HG03442 (cell line): ENCODE measurements around the gene C1orf50.
A peak's percentile ranks its signal among the peaks of the same experiment; 100 is the strongest.

Source experiments
- ATAC-seq: cut with Tn5 transposase; IDR thresholded peaks from one replicate; pipeline ENCODE4 v1.9.1; 2021; ENCODE audit warnings: mild to moderate bottlenecking, moderate library complexity; ENCODE audit not compliant: unreplicated experiment

Gene C1orf50

DNA sequence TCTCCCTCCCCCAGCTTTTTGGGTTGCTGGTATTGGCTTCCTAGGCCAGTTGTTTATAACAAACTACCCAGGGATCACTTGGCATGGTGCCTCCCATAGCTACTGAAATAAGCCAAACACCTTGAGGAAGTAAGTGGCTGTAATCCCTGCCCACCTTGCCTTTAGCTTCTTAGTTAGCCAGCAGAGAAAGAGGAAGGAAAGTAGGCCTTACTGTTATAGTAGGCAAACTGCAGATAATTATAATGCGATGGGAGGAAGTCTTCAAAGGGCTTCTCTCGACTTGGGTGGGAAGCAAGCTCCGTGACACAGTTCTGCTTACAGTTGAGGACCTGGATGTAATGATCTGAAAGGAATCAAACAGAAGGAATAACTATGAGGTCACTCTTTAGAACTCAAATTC, 8.4 kb upstream of the C1orf50 start:
- ATAC-seq, result no peak

DNA sequence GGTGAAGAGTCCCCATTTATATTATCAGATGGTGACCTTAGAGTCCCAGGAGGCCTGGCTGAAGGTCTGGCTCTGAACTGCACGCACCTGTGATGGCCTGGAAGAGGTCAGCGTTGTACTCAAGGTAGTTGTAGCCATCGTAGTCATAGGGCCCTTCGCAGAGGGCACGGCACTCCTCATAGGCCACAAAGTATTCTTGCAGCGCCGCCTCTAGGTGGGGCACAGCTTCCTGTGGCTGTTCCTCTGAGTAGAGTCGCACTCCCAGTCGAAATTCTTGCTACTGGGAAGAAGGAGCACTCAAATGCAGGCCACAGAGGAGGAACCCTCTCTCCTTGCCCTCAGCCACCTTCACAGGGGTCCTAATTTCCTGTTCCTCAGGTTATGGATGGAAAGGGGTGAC, 7.9 kb upstream of the C1orf50 start:
- no peak for ATAC-seq

DNA sequence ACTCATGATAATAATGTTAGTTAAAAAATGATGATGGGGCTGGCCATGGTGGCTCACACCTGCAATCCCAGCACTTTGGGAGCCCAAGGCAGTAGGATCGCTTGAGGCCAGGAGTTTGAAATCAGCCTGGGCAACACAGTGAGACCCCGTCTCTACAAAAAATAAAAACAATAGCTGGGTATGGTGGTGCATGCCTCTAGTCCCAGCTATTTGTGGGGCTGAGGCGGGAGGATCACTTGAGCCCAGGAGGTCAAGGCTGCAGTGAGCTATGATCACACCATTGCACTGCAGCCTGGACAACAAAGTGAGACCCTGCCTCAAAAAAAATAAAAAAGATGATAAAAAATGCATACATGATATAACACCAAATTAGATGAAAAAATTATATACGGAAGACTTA, 5.5 kb upstream of the C1orf50 start:
- ATAC-seq, result no peak

DNA sequence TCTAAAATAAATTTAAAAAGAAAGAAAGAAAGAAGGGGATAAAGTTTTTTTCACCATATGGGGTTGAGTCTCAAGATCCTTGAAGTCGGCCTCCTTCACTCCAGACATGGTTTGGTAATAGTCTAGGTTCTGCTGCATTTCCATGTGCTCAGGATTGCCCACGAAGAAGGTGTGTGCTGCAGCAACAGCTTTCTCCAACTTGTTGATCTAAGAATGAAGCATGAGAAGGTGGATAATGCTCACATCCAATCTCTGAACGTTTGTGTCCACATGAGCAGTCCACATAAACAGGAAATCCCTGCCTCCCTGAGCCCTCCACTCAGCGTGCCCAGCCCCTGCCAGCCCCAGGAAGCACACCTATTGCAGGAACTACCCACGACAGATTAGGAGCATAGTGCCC, 4.8 kb upstream of the C1orf50 start:
- ATAC-seq, result no peak

DNA sequence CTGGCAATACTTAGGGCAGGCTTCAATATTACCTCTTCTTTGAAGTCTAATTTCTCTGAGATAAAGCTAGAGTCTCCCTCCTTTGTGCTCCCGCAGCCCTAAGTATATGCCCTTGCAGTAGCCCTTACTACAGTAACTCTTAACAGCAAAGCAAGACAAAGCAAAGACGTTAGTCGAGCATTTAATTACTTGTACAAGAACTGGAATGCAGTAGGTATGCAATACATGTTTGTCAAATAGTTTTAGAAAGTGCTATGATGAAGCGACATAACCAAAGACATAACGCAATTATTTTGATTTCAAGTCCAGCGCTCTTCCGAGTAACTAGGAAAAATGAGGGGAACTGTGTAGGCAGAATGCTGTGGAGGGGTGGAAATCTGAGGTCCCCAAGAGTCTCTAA, 1.8 kb upstream of the C1orf50 start:
- no peak for ATAC-seq

DNA sequence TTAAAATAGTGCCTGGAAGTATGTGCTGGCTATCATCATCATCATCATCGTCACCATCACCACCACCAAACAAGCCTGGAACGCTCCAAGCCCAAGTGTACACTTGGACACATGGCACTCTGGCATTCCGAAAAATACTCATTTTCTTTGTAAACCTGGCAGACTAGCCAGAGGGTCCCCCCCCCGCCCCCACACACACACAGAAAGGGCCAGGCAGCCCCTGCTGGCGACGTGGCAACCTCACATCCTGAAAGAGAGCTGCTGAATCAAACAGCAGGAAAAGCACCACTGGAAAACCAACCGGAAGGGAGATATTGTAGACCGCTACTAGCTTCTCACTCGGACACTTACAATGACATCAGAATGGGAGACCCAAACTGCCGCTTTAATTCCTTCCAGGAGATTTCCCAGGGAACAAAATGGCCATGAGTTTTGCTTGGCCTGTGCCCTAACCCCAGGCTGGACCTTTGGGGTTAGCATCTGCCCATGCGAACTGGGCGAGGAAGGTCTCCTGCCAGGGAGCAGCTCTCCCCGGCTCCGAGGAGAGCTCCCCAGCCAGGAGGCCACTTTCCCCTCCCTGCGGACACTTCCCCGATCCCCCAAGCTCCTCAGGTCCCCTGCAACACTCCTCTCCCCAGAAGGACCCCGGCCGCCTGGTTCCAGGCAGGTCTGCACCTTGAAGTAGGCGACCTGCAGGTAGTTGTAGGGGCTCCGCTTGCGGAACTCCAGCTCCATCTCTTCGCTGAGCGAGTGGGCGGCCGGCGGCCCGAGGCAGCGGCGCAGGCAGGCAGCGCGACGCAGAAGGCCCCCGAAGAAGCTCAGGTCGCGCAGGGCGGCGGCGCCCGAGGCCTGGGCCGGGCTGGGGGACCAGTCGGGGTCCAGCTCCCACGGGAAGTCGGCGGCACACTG, 963 bp upstream of the C1orf50 start:
- ATAC-seq, result peak; percentile 20

DNA sequence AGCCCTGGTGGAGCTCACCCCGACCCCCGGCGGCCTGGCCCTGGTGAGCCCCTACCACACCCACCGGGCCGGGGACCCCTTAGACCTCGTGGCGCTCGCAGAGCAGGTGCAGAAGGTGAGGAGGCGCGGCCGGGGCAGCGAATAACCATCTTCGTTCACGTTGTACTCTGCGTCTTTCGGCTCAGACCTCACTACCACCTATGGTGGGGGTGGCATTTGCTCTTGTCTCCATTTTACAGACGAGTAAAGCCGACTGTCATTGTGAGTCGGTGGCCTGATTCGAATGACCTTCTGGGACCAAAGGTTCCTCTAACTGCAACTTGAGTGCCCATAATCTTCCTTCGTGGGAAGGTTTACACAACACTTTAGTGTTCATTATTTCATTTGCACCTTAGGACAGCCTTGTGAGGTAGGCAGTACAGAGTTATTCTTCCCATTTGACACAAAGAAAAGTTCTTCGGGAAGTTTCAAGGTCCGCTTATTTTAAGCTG, 506 bp downstream of the C1orf50 start:
- no peak for ATAC-seq

DNA sequence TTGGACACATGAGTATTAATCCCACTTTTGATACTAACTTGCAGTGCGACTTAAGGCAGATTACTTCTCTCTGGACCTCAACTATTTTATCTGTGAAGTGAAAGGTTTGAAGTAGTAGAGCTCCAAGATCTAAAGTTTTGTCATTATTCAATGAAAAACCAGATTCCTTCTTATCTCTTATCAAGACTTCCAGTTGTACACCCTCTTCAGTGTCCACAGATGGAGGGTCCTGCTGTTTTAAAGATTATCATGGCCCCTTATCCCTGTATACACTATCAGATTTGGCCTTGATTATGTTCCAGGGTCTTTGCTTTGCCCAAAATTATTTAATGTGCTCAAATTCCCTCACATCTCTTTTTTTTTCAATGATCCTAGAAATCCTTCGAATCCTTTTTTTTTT, 1.1 kb downstream of the C1orf50 start:
- ATAC-seq, result no peak

DNA sequence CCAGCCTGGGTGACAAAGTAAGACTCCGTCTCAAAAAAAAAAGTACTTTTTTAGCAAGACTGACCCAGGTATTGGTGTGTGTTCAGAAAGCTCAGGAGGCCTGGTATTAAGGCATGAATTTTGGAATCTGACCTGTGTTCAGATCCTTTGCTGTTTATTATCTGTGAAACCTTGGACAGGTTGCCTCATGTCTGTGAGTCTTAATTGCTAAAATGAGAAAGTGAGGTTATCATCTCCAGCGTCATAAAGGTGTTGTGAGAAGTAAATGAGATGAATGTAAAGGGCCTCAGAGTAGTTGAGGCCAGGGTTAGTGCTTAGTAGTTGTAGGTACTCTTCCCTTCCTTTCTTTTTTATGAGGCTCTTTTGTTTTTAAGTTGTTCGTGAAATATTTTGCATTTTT, 2.8 kb downstream of the C1orf50 start:
- ATAC-seq, result no peak

DNA sequence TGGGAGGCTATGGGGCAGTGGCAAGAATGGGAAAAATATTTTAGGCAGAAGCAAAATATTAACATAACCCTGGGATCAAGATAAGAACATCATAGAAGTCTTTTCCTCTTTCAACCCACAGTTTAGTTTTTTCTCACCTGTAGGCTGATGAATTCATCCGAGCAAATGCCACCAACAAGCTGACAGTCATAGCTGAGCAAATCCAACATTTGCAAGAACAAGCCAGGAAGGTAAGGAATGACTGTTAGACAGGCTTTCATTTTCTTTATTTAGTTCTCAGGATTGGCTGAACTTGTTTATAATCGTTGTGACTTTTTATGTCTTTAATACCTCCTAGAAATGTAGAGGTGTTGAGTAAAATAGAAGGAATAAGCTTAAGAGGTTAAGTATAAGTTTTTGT, 6.4 kb downstream of the C1orf50 start:
- ATAC-seq, result no peak

DNA sequence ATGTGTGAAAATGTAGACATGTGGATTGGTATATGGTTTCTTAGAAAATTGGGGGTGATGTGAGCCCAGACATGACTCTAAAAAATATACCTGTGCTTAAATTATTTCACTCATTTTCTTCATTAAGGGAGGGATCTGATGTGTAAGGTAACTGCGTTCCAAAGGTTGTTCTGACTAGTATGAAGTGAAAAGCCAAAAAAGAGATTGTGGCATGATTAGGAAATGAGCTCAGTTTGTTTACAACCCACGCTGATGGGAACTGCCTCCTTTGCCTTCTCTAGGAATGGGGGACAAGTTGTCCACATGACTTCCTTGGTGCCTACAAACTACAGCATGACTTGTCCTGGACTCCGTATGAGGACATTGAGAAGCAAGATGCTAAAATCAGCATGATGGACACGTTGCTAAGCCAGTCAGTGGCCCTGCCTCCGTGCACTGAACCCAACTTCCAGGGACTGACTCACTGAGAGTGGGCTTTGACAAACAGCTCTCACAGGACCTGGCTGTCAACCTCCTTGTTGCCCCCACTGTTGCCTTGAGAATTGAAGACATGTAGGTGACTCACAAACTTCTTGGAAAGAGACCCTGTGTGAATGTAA, 8.0 kb downstream of the C1orf50 start:
- ATAC-seq, result no peak

DNA sequence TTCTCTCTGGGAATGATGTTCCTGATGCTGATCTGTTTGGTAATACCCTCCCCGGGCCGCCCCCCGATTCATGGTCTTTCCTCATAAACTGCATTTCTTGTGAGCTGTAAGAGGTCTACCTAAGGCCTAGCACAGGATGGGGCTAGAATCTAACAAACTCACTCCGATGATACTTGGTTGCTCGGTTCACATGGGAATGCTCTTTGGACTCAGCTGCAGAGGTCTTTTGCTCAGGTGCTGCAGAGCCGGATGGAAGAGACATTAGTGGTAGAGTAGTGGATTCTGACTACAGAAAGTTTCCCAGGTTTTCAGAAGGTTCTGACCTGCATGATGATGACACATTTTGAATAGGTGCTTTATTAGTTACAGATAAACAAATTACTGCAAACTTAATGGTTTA, 9.5 kb downstream of the C1orf50 start:
- no peak for ATAC-seq

DNA sequence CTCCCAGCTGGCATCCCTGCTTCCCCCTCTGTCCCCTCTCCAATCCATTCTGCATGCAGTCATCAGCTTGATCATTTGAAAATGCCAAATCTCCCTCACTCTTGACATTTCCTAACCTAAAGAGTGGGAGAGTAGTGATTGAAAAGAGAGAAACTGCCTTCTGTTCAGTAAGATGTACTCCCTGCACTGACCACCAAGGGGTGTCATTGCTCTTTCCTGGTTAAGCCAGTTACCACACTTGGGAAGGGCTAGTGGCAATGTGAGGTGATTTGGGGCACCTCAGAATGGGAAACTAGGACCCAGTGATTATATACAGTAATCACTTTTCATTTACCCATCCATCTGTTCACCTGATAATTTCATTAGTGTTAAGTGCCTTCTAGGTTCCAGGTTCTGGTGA, 10.8 kb downstream of the C1orf50 start:
- no peak for ATAC-seq

DNA sequence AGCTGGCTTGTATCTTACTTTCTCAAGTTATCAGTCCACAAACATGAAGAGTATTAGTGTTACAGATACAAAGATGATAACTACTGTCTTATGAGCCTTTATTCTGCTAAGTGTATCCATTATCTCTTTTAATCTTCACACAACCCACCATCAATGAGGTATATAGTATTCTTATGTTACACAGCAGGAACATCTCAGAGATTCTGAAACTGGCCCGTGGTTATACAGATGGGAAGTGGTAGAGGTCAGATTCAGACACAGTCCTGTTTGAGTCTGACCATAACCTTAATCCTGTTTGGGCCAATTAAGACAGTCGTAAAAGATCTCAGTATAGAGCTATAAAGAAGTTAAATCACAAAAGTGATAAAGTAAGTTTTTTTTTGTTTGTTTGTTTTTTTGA, 12.7 kb downstream of the C1orf50 start:
- no peak for ATAC-seq

DNA sequence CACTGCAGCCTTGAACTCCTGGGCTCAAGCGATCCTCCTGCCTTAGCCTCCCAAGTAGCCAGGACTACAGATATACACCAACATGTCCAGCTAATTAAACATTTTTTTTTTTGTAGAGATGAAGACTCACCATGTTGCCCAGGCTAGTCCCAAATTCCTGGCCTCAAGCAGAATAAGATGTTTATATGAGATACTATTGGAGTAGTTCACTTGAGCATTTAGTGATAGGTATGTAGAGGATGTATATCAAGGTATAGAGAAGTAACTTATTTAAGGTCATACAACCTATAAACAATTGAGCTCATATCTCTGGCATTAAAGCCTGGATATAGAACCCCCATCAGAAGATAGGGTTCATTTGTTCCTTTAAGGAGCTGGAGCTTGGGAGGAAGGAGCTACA, 13.1 kb downstream of the C1orf50 start:
- ATAC-seq, result no peak

DNA sequence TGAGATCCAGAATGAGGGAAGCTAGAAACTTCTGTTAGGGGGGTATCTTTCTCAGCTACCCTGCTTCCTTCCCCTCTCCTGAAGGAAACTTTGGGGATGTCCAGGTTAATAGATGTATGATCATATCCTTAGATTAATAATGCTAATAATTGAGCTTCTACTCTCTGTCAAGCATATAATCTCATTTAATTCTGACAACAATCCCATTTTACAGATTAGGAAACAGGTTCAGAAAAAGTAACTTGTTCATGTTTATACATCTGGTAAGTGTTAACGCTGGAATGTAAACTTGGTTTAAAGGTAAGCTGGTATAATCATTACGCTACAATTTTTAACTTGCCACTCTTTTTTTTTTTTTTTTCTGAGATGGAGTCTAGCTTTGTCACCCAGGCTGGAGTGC, 16.0 kb downstream of the C1orf50 start:
- ATAC-seq, result no peak

DNA sequence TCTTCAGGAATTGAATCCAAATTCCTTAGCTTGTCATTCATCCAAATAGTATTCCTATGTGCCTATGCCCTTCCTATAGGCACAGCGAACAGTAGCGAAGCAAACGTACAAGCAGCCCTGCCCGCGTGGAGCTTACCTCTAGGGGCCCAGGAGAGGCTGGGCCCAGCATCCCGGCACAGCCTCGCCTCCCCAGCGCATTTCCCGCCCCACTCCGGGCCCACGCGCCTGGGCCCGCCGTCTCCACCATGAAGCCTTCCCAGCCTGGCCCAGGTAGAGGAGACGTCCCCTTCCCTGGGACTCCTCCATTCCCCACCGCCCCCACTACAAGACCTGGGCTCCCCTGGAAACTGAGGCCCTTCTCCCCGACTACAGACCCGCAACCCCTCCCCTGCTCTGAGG, 17.5 kb downstream of the C1orf50 start:
- ATAC-seq, result no peak

DNA sequence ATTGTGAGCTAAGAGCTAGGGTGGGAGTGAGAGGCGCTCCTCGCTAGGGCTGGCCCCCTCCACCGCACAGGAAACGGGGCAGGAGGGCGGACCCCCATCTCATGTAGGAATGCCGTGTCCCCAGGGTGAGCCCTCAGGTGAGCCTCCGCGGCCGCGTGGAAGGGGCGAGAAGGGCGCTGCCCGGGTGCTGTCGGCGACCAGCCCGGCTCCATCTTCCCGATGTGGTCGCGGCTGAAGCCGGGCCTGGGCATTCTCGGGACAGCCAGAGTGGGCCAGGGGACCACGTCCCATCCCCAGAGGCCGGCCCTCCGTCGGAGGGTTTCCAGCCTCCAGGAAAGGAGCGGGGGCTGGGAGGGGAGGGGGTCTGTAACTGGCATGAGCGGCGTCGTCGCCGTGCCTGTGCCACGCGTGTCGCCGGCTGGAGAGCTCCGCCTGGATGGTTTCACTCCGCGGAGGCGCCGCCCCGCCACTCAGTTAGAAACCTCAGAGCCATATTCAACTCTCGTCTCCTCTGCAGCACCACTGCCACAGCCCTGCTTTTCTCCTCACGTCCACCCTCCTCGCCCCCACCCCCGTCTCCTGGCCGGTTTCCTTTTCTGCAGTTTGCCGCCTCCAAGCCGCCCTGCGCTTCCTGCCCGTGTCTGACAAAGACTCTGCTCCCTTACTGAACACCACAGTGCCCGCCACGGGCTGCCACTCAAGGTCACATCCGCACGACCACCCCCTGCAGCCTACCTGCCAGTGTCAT, 18.1 kb downstream of the C1orf50 start, which contains the start of gene TMEM269:
TSS of gene TMEM269 (plus strand) at position 46 of the 748 bp plus-strand sequence. CDS start 4,903 bp downstream, outside the sequence.
- ATAC-seq, result no peak

DNA sequence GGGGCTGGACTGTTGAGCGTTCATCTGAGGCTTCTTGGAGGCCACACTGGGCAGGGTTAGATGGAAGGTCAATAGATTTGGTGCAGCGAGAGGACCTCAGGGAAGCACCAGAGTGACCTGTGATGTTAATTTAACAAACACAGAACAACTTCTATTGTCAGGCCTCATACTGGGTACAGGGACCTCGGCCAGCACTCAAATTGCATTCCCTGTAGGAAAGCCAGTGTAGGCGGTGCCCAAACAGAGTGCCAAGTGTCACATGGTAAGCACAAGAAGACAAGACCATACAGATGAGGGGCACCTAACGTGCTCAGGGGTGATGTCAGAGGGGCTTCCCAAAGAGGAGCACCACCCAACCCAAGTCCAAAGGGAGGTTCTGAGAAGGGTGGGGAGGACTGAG, 19.0 kb downstream of the C1orf50 start:
- no peak for ATAC-seq

DNA sequence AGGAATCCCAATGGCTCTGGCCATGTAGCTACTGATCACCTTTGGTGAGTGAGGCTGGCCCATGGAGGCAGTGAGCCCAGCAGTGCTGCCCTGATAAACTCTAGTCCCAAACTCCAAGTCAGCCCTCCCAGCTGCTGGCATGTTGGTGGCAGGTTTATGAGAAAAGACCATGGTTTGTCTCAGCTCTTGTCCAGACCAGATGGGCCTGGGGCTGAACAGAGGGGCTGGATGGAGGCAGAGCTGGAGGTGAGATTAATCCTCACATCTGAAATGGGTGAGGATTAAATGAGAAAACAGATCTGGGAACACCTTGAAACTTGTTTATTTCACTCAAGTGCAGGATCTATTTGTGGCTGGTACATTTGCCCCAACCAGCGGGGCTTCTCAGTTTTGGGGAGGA, 21.0 kb downstream of the C1orf50 start:
- no peak for ATAC-seq

DNA sequence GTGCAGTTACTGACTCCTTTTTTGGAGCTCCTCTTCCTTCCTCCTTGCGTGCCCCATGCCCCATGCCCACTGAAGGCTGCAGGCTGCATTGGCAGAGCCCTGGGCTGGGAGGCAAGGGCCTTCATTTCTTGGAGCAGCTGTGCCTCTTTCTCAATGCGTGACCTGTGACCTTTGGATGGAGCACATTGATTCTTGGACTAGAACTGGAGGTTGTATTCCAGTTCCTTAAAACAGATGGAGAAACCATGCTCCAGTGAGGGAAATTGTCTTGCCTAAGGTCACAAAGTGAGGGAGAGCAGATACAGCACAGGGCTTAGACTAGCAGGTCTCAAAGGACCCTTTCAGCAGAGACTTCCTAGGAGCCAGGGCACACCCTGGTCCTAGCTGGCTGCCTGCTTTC, 26.8 kb downstream of the C1orf50 start:
- no peak for ATAC-seq

DNA sequence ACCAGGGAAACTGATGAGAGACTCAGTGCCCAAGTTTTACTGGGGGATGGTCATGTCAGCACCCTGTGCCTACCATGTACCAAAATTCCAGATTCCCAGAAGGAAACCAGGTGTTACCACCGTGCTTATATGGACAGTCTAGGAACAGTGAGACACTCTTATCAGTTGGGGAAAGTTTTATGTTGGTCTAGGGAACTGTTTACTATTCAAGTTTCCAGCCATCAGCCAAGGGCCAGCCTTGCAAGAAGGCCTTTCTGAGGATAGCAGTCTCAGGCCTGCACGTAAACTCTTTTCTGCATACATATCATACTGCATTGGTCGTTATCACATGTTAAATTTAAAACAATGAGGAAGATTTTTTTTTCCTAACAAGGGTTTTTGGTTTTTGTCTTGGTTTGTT, 30.4 kb downstream of the C1orf50 start:
- ATAC-seq, result no peak
